Measurements from ENCODE around the gene MTREX.

MTREX gene

DNA sequence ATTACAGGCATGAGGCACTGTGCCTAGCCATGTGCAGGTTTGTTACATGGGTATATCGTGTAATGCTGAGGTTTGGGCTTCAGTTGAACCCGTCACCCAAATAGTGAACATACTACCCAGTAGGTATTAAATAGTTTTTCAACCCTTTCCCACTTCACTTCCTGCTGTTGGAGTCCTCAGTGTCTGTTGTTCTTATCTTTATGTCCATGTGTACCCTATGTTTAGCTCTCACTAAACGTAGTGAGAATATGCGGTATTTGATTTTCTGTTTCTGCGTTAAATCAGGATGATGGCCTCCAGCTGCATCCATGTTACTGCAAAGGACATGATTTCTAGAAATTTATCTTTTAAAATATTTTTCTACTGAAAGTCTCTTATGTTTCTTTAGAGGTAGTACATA lies 17.8 kb downstream of the MTREX start:
- no peak for DNase-seq

DNA sequence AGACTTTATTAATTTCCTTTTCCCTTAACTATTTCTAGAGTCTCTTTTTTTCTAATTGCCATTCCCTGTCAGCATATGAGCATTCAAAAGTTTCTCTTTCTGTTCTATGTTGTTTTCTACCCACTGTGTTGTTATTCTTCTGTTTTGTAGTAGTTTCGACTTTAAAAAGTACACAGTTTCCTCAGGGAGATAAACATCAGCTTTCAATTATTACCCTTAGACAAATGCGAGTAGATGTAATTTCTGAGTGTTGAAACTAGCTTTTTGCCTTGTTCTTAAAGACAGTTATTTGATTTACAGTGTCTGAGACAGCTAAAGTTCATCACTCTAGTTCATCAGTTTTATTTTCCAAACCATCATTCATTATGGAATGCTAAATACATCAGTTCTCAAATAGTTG lies 19.5 kb downstream of the MTREX start:
- no peak for DNase-seq

DNA sequence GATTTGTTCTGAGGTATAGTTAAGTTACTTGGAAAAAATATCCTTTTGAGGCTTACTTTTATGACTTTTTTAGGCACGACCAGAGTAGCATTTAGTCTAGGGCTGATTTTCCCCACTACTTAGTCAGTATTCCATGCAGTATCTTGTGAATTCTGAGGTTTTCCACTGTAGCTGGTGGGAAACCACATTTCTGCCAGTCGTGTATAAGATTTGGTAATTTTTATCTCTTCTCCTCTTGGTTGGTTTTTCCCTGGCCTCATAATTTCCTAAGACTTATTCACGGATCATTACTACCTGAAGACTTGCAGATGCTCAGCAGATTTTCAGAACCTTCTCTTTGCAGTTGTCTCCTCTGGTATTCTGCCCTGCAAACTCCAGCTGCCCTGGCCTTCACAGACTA lies 23.5 kb downstream of the MTREX start:
- no peak for DNase-seq

DNA sequence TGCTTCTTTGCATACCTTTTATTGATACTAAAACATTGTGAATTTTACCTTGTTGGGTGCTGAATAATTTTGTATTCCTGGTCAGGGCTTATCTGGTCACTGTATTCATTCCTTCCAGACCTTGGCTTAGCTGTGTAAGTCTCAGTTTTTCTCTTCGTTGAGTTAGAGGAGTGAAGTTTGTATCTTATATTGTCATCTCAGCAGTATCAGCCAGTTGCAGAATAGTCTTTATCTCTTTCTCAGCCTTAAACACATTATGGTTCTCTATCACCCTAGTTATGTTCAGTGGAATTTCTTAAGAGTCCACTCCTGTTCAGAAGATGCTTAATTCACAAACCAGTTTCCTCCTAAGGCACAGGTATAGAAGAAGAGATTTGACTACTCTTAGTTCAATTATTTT lies 25.2 kb downstream of the MTREX start:
- no peak for DNase-seq

DNA sequence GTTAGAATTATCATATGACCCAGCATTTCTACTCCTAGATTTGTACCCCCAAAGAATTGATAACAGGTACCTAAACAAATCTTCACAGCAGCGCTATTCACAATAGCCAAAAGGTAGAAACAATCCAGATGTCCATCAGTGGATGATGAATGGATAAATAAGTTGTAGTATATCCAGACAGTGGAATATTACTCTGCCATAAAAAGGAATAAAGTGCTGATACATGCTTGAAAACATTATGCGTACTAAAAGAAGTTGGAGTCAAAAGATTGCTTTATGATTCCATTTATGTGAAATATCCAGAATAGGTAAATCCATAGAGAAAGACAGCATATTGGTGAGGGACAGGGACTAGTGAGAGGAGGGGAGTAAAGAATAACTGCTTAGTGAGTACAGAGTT lies 26.0 kb downstream of the MTREX start:
- no peak for DNase-seq

DNA sequence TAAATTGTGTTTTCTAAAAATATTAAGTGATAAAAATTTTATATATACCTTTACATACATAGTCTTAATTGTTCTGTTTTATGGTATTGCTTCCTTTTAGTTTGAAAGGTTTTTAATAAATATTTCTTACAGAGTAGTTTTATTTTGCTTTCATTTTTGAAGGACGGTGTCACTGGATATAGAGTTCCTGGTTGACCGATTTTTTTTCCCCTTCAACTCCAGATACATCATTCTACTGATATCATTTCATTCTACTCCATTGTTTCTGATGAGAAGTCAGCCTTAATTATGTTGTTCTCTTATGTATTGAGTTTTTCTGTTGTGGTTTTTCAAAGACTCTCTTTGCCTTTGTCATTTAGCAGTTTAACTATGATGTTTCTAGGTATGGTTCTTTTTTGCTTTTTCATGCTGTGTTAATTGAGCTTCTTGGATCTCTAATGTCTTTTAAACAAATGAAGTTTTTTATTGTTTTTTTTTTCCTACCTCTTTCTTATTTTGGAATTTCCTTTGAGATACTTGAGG lies 30.4 kb downstream of the MTREX start:
- no peak for DNase-seq

DNA sequence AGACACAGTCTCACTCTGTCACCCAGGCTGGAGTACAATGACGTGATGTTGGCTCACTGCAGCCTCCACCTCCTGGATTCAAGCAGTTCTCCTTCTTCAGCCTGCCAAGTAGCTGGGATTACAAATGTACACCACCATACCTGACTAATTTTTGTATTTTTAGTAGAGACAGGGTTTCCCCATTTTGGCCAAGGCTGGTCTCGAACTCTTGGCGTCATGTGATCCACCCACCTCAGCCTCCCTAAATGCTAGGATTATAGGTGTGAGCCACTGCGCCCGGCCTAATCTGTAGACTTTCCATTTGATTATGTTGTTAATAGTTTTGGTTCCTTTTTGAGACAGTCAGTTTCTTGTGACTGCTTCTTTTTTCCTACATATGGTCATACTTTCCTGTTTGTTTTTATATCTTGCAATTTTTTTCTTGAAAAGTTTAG lies 31.0 kb downstream of the MTREX start:
- DNase-seq, result no peak

DNA sequence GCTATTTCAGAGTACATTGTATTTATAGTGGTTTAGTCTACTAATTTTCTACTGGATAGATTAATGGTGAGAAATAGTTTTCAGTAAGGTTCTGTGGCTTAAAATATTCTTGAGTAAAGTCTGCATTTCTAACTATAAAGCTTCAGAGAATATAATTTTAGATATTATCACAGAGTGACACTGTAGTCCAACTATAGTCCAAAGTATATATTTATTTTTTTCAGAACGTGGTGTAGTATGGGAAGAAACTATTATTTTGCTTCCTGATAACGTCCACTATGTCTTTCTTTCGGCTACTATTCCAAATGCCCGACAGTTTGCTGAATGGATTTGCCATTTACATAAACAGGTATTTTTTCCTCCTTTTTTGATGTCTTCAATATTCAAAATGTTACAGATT lies 35.3 kb downstream of the MTREX start:
- no peak for DNase-seq

DNA sequence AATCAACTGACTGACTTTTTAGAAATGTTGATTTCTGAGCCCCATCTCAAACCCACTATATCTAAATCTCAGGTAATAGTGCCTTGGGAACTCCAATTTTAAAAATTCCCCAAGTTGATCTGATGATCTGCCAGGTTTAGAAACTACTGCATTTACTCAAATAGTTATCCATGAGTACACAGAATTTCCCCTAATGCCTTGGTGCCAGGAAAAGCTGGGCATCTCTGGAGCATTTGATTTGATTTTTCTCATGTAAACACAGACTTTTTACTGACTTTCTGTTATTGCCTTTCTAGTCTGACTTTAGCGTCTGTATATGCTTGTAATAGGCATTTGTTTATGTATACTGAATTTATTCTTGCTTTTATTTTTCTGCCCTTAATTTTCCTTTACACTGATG lies 35.8 kb downstream of the MTREX start:
- no peak for DNase-seq

DNA sequence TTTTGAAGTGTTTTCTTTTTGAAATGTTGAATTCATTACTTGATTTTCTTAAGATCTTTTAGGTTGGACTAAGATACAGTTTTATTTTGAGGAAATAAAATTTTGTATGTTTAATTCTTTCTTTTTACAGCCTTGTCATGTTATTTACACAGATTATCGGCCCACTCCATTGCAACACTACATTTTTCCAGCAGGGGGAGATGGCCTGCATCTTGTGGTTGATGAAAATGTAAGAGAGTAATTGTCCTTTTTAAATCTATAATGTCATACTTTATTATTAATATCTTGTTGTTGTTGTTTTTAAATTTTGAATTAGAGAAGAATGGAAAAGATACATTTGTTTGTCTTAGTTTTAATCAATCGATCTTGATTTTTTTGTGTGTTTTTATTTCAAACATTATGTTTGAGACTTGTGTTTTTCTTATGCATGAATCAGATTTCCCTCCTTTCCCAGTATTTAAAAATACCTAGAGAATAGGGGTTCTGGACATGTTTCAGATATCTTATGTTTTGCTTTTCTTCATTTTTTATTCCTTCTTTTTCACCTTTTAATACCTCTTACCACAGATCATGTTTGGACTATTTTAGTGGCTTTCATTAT lies 36.7 kb downstream of the MTREX start:
- DNase-seq, result peak; percentile 66

DNA sequence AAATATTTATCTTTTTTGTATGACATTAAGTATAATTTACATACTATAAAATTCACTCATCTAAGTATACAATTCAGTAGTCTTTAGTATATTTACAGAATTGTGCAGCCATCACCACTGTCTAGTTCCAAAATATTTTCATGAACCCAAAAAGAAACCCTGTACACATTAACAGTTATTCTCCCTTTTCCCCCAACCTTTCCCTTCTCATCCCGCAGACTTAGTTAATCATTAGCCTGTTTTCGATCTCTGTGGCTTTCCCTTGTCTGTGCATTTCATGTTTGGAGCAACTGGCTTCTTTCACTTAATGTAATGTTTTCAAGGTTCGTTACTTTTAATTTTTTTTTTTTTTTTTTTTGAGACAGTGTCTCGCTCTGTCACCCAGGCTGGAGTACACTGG lies 37.5 kb downstream of the MTREX start:
- DNase-seq, result no peak

DNA sequence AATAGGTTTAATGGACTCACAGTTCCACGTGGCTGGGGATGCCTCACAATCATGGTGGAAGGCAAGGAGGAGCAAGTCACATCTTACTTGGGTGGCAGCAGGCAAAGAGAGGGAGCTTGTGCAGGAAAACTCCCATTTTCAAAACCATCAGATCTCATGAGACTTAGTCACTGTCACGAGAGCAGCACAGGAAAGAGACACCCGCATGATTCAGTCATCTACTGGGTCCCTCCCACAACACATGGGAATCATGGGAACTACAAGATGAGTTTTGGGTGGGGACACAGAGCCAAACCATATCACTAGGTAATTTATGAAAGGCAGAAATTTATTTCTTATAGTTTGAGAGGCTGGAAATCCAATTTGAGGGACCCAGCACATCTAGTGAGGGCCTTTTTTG lies 40.0 kb downstream of the MTREX start:
- DNase-seq, result no peak

DNA sequence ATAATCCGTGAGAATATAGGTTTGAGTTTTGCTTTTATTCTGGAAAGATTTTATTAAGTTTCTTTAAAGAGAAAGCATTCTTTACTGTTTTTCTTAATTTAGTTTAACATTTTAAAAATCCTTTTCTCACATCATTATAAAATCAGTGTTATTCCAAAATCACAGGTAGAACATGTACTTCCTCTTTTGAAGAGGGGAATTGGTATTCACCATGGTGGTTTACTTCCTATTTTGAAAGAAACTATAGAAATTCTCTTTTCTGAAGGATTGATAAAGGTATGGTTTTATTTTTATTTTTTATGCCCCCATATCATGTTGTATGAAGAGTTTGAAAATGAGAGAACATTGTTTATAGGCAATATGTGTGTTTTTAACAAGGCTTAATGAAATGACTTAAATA lies 43.0 kb downstream of the MTREX start:
- DNase-seq, result no peak

DNA sequence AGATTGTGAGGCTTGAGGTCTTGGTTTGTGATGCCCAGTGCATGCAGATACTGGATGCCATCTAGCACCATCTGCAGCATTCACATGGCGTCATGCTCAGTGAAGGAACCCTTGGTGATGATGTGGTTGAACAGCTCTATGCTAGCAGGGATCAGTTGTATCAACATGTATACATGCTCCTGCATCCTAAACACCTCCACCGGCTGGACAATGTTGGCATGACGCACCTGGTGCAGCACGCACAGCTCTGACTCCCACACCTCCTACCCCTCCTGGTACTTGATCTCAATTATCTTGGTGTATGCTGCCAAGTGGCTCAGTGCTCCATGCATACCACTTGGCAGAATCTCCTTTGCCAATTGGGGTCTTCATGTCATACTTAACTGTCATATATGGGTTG lies 49.1 kb downstream of the MTREX start:
- DNase-seq, result no peak

DNA sequence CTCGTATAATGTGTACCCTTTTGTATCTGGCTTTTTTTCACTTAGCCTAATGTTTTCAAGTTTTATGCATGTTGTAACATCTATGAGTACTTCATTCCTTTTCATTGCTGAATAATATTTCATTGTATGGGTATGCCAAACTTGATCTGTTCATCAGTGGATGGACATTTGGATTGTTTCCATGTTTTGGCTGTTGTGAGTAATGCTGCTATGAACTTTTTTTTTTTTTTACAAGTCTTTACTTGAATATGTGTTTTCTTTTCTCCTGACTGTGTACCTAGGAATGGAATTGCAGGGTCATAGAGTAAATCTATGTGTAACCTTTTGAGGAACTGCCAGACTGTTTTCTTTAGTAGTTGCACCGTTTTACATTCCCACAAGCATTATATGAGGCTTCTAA lies 52.4 kb downstream of the MTREX start:
- DNase-seq, result no peak

DNA sequence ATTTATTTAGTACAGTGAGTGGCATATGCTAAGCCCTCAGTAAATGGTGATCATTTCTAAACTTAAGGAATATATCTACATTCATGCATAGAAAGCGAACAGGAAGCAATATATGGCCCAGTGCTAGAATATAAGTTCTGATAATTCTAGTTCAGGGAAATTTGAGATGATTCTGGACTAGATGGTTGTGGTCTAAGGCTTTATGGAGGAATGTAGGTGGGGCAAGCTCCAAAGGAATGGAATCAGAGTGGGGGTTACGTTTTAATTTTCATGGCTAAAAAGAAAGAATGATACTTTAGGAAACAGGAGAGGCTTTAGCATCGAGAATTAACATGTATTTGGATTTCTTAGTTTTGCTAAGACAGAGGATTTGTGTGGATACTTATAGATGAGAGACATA lies 56.1 kb downstream of the MTREX start:
- DNase-seq, result no peak

DNA sequence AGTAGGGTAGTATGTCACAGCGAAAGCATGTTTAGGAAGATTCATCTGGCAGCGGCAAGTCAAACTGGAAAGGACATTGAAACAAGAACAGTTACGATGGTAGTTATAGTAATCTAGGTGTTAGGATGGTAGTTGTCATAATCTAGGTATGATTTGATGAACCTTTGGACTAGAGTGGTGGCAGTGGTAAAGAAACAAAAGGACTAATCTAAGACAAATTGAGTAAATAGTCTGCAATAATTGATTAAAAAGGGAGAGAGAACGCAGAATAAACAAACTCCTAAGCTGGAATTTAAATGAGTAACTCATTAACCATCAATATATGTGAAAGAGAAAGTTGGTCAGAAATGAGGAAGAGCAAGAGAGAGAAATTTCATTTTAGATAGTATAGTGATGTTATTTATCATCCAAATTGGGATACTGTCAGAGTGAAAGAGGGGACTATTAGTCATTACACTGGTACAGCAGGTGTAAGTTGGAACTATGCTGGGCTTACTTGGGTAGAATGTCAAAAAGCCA lies 56.8 kb downstream of the MTREX start:
- no peak for DNase-seq

DNA sequence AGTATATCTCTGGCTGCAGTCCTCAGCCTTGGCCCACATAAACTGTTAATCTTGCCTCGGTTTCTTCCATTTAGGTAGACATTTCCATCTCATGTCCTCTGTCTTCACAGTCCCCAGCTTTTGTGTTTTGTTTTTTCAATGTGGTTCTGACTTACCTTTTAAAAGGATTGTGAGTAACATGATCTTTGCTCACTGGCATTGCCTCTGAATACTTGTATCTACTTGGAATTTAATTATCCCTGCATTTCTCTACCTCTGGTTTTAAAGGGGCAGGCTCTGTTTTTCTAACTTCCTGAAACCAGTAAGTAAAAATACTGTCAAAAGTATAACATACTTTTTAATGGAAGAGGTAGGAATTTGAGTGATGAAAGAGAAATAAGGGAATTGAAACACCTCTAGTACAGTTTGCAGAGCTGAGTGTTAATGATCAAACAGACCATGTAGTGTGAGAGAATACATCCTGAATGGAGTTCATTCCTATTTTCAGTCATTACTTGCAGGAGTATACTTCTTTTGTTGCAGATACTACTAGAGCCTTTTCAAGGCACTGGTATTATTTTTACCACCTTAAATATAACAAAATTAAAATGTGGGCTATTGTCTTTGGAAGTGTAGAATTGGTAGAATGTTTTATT lies 62.6 kb downstream of the MTREX start:
- DNase-seq, result no peak

DNA sequence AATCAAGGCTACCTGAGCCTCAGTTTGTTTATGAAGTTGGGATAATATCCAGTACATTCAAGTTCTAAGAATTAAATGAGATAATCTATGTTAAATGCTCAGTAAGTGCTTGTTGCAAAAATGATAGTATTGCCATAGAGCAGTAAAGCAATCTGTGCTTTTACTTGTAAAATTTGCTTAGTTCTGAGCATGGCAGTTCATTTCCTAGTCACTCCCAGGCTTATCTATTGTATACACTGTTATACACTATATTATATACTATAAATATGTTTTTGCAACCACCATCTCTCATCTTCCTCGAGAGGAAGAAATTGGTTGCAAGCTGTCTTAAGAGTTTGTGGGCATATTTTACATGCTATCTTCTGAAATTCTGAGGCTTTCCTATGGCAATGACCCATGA lies 63.4 kb downstream of the MTREX start:
- DNase-seq, result no peak

DNA sequence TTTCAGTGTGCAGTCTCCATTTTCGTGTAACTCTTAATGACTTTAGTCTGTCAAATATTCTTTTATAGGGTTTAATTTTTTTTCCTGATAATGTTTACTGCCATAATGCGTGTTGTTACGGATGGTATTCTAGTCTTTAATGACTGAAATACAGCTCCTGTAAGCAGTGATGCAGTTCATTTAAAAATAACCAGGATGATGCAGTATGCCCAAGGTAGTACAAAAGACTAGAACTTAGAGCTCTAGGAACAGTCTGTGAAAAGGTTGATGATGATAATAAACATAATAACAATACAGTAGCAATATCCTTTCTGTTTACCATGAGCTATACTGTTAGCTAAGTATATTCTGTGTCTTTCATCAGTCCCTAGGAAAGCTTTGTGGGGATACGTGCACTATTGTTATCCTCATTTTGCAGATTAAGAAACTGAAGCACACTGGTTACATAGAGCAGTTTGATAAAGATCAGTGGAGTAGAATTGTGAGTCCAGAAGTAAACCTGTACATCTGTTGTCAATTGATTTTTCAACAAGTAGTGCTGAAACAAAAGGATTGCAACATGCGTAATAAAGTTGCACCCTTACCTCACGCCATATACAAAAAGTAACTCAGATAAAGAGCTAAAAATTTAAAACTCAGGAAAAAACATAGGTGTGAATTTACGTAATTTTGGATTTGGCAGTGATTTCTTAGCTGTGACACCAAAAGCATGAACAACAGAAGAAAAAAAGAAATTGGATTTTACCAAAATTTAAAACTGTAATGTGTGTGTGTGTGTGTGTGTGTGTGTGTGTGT lies 64.5 kb downstream of the MTREX start:
- DNase-seq, result no peak

DNA sequence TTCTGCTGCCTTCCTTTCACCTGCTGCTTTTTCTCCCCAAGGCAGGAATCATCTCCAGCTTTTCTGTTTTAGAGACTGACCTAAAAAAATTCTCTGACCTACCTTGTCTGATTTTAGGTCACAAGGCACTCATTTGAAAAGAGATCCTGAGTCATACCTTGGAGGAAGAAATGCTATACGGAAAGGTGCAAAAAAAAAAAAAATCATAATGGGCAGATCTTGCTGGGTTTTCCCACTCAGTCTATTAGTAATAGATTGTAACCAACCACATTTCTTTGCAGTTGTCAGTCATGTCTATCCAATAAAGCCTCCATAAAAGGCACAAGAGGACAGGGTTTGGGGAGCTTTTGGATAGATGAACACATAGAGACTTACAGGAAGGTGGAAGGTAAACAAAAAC lies 70.0 kb downstream of the MTREX start:
- no peak for DNase-seq

DNA sequence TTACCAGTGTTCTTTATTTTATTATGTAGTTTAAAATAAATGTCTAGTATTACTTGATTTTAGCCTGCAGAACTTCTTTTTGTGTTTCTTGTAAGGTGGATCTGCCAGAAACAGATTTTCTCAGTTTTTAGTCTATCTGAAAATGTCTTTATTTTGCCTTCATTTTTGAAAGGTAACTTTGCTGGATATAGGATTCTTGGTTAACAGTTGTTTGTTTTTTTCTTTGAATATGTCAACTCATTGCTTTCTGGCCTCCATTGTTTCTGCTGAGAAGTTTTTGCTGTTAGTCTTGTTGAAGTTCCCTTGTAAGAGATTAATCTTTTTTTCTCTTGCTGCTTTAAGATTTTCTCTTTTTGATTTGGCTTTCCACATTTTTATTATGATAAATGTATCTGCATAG lies 75.5 kb downstream of the MTREX start:
- DNase-seq, result no peak

DNA sequence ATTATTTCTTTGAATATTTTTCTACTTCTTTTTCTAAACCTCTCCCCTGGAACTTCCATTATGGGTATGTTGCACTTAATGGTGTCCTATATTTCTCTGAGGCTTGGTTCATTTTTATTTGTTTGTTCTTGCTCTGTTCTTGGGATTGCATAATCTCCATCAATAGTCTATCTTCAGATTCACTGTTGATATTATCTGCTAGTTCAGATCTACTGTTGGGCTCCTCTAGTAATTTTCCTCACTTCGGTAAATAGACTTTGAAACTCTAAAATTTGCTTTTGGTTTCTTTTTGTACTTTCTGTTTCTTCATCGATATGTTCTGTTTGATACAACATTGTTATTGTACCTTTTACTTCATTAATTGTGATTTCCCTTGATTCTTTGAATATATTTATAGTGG lies 76.3 kb downstream of the MTREX start:
- DNase-seq, result no peak

DNA sequence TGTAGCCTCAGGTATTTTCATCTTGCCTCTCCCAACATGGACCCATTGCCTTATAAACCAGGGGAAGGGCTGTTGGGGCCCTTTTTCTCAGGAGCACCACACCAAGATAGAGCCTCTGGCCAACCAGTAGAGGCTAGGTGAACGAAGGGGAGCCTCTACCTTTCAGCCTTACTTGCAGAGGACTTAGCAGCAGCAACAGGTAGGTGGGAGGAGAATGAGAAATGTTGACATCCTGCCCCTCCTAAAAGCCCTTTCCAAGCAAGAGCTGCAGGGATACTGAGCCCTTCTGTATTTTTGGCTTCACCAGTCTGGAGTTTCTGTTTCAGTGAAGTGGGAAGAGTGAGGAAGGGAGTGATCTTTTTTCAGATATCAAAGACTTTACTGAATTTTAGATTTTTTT lies 77.4 kb downstream of the MTREX start:
- no peak for DNase-seq
